Prostate gland (tissue), 2 donors: ENCODE results near the gene MBOAT2. TPM values are rescaled to one million over a fixed set of nuclear protein-coding genes. Genes with fewer than 3 reads are reported as not detected.

ENCODE experiments used
- DNase-seq: peaks from one replicate; pipeline ENCODE4 v3.0.0-alpha.2; 2019; ENCODE audit warnings: low spot score
- H3K27ac ChIP-seq, 2 donors: fragments of 200-600 bp; sonication (generic); 2 replicates each; pipeline ENCODE4 v1.5.1; 2017 to 2019
- H3K27me3 ChIP-seq: fragments of 200-600 bp; sonication (generic); replicated peaks from 2 replicates; pipeline ENCODE4 v1.5.1; 2019; ENCODE audit not compliant: insufficient read depth
- H3K36me3 ChIP-seq, 2 donors: fragments of 200-600 bp; sonication (generic); 1 replicate in 1 of 2; 2 replicates in 1 of 2; pipeline versions ENCODE4 v1.5.1 to v1.8.1; 2017 to 2019
- H3K4me1 ChIP-seq: fragments of 200-600 bp; sonication (generic); replicated peaks from 2 replicates; pipeline ENCODE4 v1.5.1; 2019
- H3K4me3 ChIP-seq, 2 donors: fragments of 200-600 bp; sonication (generic); 2 replicates each; pipeline ENCODE4 v1.5.1; 2017 to 2019
- H3K9me3 ChIP-seq: fragments of 200-600 bp; sonication (generic); 2 replicates; pipeline ENCODE4 v1.5.1; 2017
- CTCF ChIP-seq, 4 experiments: fragments of 200-600 bp in 2 of 4; fragments of 450-650 bp in 2 of 4; sonication (generic) in 2 of 4; IDR thresholded peaks; 1 replicate in 3 of 4; 2 replicates in 1 of 4; pipeline ENCODE4 v1.5.1; 2016 to 2019; ENCODE audit warnings: antibody characterized with exemption in 4 of 4, mild to moderate bottlenecking in 2 of 4, moderate library complexity in 2 of 4
- POLR2A ChIP-seq: fragments of 450-650 bp; IDR thresholded peaks from one replicate; pipeline ENCODE4 v1.6.1; 2016; ENCODE audit warnings: antibody characterized with exemption, mild to moderate bottlenecking
- POLR2AphosphoS5 ChIP-seq: sonication (generic); formaldehyde crosslinking; IDR thresholded peaks from one replicate; pipeline ENCODE4 v1.6.1; 2017; ENCODE audit warnings: antibody characterized with exemption
- WGBS: methylation state at CpG from one replicate; pipeline ENCODE4 v1.1.5; 2018; 5-methylcytosine and 5-hydroxymethylcytosine counted together
- intact Hi-C: fragments of 100-400 bp; cut with DNase I; formaldehyde crosslinking; loops from one replicate; pipeline ENCODE4 v1.14.2; 2022
- total RNA-seq, 2 donors: library from RNA; depleted of rRNA; stranded (reverse); fragments of >200 nt; gene quantifications; one replicate each; pipeline ENCODE4 v1.1.0, GENCODE V29; 2016

The MBOAT2 gene
- total RNA-seq, 2 donors from 2014 or later: 20.3 to 40.2 TPM

- no peak for TF ChIP-seq POLR2AphosphoS5
- TF ChIP-seq POLR2A: no peak
- TF ChIP-seq CTCF (IDR thresholded peaks at IDR 0.05): no peak
- WGBS: 96% methylated on average over 7 of the region's 7 CpGs
- H3K4me1 ChIP-seq: no peaks in the 10 kb centered on the region
- no peak overlapping the region for H3K27ac ChIP-seq
- H3K4me3 ChIP-seq: no peak overlapping the region
- intact Hi-C loops: no loop called here
- DNase-seq: no peak
- H3K9me3 ChIP-seq: no peaks in the 10 kb centered on the region
- H3K27me3 ChIP-seq: no peaks in the 10 kb centered on the region
- H3K36me3 ChIP-seq: no peaks in the 10 kb centered on the region
Observed at GRCh38 chr2:8833853-8834252, 169.6 kb downstream of the MBOAT2 start.

- Histone ChIP-seq H3K4me1 (no peaks in the 10 kb centered on the region), H3K9me3 (no peaks in the 10 kb centered on the region), H3K27ac (no peak overlapping the region), H3K36me3 (no peaks in the 10 kb centered on the region), H3K4me3 (no peak overlapping the region), H3K27me3 (no peaks in the 10 kb centered on the region)
- WGBS: 92% methylated on average over 2 of the region's 2 CpGs
- no peak for TF ChIP-seq CTCF (IDR thresholded peaks at IDR 0.05)
- no peak for TF ChIP-seq POLR2AphosphoS5
- TF ChIP-seq POLR2A: no peak
- intact Hi-C loops: no loop called here
- DNase-seq: no peak
Observed at GRCh38 chr2:8831516-8831915, 172.0 kb downstream of the MBOAT2 start.

GRCh38 chr2:8827729-8828128, 175.8 kb downstream of the MBOAT2 start:
- H3K36me3 ChIP-seq: no peaks in the 10 kb centered on the region
- intact Hi-C loops: no loop called here
- no peaks in the 10 kb centered on the region for H3K9me3 ChIP-seq
- no peaks in the 10 kb centered on the region for H3K4me1 ChIP-seq
- no peaks in the 10 kb centered on the region for H3K27me3 ChIP-seq
- 91% methylated on average over 2 of the region's 2 CpGs for WGBS
- TF ChIP-seq POLR2AphosphoS5 (no peak), POLR2A (no peak), CTCF (IDR thresholded peaks at IDR 0.05) (no peak)
- H3K27ac ChIP-seq: no peak overlapping the region
- no peak for DNase-seq
- H3K4me3 ChIP-seq: no peak overlapping the region

- intact Hi-C loops: no loop called here
- H3K27me3 ChIP-seq: no peaks in the 10 kb centered on the region
- DNase-seq: no peak
- H3K27ac ChIP-seq: peak overlapping the region; percentile 2 to 32
- no peaks in the 10 kb centered on the region for H3K9me3 ChIP-seq
- 57% methylated on average over 4 of the region's 4 CpGs for WGBS
- no peaks in the 10 kb centered on the region for H3K4me1 ChIP-seq
- no peaks in the 10 kb centered on the region for H3K36me3 ChIP-seq
- H3K4me3 ChIP-seq: no peak overlapping the region
- TF ChIP-seq POLR2A (no peak), CTCF (IDR thresholded peaks at IDR 0.05) (no peak), POLR2AphosphoS5 (no peak)
Observed at GRCh38 chr2:8822218-8822617, 181.3 kb downstream of the MBOAT2 start.

- DNase-seq: peak; percentile 40
- H3K4me3 ChIP-seq: no peak overlapping the region
- no peaks in the 10 kb centered on the region for H3K27me3 ChIP-seq
- no peaks in the 10 kb centered on the region for H3K36me3 ChIP-seq
- no peaks in the 10 kb centered on the region for H3K9me3 ChIP-seq
- intact Hi-C loops: no loop called here
- WGBS: 41% methylated on average over 8 of the region's 8 CpGs
- no peaks in the 10 kb centered on the region for H3K4me1 ChIP-seq
- TF ChIP-seq POLR2A (no peak), POLR2AphosphoS5 (peak; percentile 29), CTCF (IDR thresholded peaks at IDR 0.05) (no peak)
- H3K27ac ChIP-seq: peak overlapping the region; percentile 2 to 32
Observed at GRCh38 chr2:8821276-8822217, 181.9 kb downstream of the MBOAT2 start.
